Bronchial epithelial cell (primary cell): ENCODE results near the gene AKAP6. TPM values are rescaled to one million over a fixed set of nuclear protein-coding genes. Genes with fewer than 3 reads are reported as not detected.

ENCODE experiments used
- DNase-seq: peaks from one replicate; pipeline ENCODE4 v3.0.0-alpha.2; 2010; ENCODE audit warnings: low read depth
- FAIRE-seq: peaks from 2 replicates; lab custom pipeline; 2011; peaks lifted over from hg19 to GRCh38; lab: Jason Lieb, UNC
- H3K27me3 ChIP-seq: 2 replicates; pipeline ENCODE4 v1.5.1; 2011; ENCODE audit warnings: low read length; ENCODE audit not compliant: control insufficient read depth, insufficient read depth
- H3K36me3 ChIP-seq: 2 replicates; pipeline ENCODE4 v1.5.1; 2011; ENCODE audit warnings: low read length; ENCODE audit not compliant: control insufficient read depth, insufficient read depth
- H3K4me3 ChIP-seq: 2 replicates; pipeline ENCODE4 v1.5.1; 2011; ENCODE audit warnings: mild to moderate bottlenecking, low read depth, low read length, control low read depth
- CTCF ChIP-seq: IDR thresholded peaks from 2 replicates; pipeline ENCODE4 v1.5.1; 2011; ENCODE audit warnings: mild to moderate bottlenecking, moderate library complexity, low read length, control low read depth, inconsistent platforms; ENCODE audit not compliant: insufficient read depth, severe bottlenecking
- total RNA-seq: library from RNA; depleted of rRNA; stranded (reverse); fragments of >200 nt; gene quantifications from 2 replicates; pipeline ENCODE4 v1.2.1, GENCODE V29; 2014

The AKAP6 gene
- total RNA-seq, 1 donor from 2014 or later, result 4.2 TPM

- H3K4me3 ChIP-seq, result no peak overlapping the region
- no peak for TF ChIP-seq CTCF
- peaks cover 2% of the 10 kb centered on the region for H3K27me3 ChIP-seq
- no peak for FAIRE-seq
- H3K36me3 ChIP-seq, result no peaks in the 10 kb centered on the region
- no peak for DNase-seq
Observed at GRCh38 chr14:32814721-32815120, 485.6 kb downstream of the AKAP6 start.

DNA sequence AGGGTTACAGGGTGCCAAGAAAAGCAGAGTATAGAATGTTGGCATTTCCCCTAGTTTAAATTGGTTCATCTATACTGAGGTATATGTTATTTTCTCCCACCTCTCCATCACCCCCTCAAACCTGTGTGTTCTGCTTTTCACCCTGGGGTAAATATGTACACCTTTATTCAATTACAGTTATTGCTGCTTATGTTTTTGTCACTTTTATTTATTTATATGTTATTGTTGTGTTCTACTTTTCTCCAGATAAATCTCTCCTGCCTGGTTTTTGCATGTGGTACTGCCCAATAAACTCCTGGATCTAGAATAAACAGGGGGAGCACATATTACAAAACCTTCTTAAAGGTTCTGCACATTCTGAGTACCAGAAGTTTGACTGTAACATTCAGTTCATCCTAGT, 487.5 kb downstream of the AKAP6 start:
- no peak for DNase-seq
- Histone ChIP-seq H3K27me3 (peaks cover 2% of the 10 kb centered on the region), H3K4me3 (no peak overlapping the region), H3K36me3 (no peaks in the 10 kb centered on the region)
- no peak for FAIRE-seq
- no peak for TF ChIP-seq CTCF

GRCh38 chr14:32817780-32818179, 488.7 kb downstream of the AKAP6 start:
- FAIRE-seq (no peak), DNase-seq (no peak)
- H3K27me3 ChIP-seq, result peaks cover 2% of the 10 kb centered on the region
- no peaks in the 10 kb centered on the region for H3K36me3 ChIP-seq
- TF ChIP-seq CTCF, result no peak
- no peak overlapping the region for H3K4me3 ChIP-seq

GRCh38 chr14:32818581-32818980, 489.5 kb downstream of the AKAP6 start:
- TF ChIP-seq CTCF, result no peak
- Histone ChIP-seq H3K36me3 (no peaks in the 10 kb centered on the region), H3K27me3 (peaks cover 2% of the 10 kb centered on the region), H3K4me3 (no peak overlapping the region)
- DNase-seq (no peak), FAIRE-seq (no peak)

DNA sequence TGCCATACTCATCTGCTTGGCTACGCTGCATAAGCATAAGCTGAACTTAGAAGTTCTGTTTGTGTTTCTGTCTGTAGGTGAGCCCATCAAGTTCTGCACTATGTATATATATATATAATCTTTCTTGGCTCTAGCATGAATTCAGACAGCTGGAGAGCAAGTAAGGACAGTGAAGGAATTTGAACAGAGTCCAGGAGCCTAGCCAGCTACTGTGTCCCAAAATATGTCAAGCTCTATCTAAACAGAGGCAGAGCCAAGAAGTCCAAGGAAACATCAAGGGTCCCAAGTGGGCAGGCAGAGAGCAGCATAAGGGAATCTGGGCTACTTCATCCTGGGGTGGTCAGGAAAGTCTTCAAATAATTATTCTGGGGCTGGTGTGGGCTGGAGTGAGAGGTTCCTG, 491.1 kb downstream of the AKAP6 start:
- no peak for FAIRE-seq
- Histone ChIP-seq H3K4me3 (no peak overlapping the region), H3K36me3 (no peaks in the 10 kb centered on the region), H3K27me3 (peaks cover 2% of the 10 kb centered on the region)
- no peak for TF ChIP-seq CTCF
- no peak for DNase-seq

- Histone ChIP-seq H3K36me3 (no peaks in the 10 kb centered on the region), H3K27me3 (peaks cover 2% of the 10 kb centered on the region), H3K4me3 (no peak overlapping the region)
- DNase-seq (no peak), FAIRE-seq (no peak)
- no peak for TF ChIP-seq CTCF
Observed at GRCh38 chr14:32820682-32821081, 491.6 kb downstream of the AKAP6 start.
